Fibroblast of pulmonary artery (primary cell): Measurements from ENCODE around the gene CRYAB.

Experiments used
- DNase-seq: peaks from one replicate; pipeline ENCODE4 v3.0.0-alpha.2; 2010; ENCODE audit warnings: low read depth
- H3K4me3 ChIP-seq: replicated peaks from 2 replicates; pipeline ENCODE4 v1.5.1; 2011; ENCODE audit warnings: low read depth, mild to moderate bottlenecking, control low read depth, low read length, moderate library complexity
- CTCF ChIP-seq: IDR thresholded peaks from 2 replicates; pipeline ENCODE4 v1.5.1; 2011; ENCODE audit warnings: mild to moderate bottlenecking, control low read depth, low read length, inconsistent platforms; ENCODE audit errors: missing control alignments

The CRYAB gene

GRCh38 chr11:111870113-111870512 is 41.5 kb downstream of the CRYAB start:
- no peak overlapping the region for H3K4me3 ChIP-seq
- TF ChIP-seq CTCF, result no peak
- DNase-seq, result no peak

DNA sequence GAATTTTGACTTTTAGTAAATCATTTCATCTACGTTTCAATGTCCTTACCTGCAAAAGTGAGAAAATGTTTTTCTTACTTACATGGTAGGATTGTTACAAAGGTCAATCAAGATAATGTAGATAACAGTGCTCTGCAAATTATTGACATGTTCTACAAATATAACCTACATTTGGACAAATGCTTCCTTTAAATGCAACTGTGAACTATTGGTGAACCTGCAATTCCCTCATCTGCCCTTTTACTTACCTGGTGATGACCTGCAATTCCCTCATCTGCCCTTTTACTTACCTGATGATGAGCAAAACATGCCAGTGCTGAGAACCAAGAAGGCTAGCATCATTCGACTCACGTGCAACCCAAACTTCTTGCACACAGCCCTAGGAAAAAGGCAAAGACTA is 51.3 kb downstream of the CRYAB start:
- TF ChIP-seq CTCF, result no peak
- no peak for DNase-seq
- no peak overlapping the region for H3K4me3 ChIP-seq
